ENCODE measurements around the gene PPP2R2D. TPM values are rescaled to one million over a fixed set of nuclear protein-coding genes. Genes with fewer than 3 reads are reported as not detected.
A peak's percentile ranks its signal among the peaks of the same experiment; 100 is the strongest.

PPP2R2D gene
- total RNA-seq, 2 donors from 2014 or later = 35.5 to 37.5 TPM

- peak overlapping the region; percentile 93 for H3K4me3 ChIP-seq (ENCODE audit: low read length)
- H3K27ac ChIP-seq (ENCODE audit: low read depth, low read length) = no peak overlapping the region
- peaks cover 18% of the 10 kb centered on the region for H3K9me3 Mint-ChIP-seq
- peaks cover 42% of the 10 kb centered on the region for H3K36me3 Mint-ChIP-seq (ENCODE audit: low read depth)
- peak overlapping the region; percentile 85 for H3K4me3 Mint-ChIP-seq
- no peaks in the 10 kb centered on the region for H3K4me1 ChIP-seq (ENCODE audit: control insufficient read depth, insufficient read depth, low read length)
- peaks cover 29% of the 10 kb centered on the region for H3K4me1 Mint-ChIP-seq
- peak overlapping the region; percentile 80 for H3K9ac ChIP-seq (ENCODE audit: extremely low read depth, low read length, poor library complexity, severe bottlenecking)
- no peak for TF ChIP-seq CTCF (conservative IDR thresholded peaks at IDR 0.05)
- 20% methylated on average over 10 to 30 of the region's 30 CpGs for WGBS, 2 experiments (ENCODE audit: insufficient coverage in 1 of 2, insufficient read length in 1 of 2)
- peaks cover 35% of the 10 kb centered on the region for H3K36me3 ChIP-seq (ENCODE audit: control insufficient read depth, insufficient read depth, low read length)
- DNase-seq = peak; percentile 66
- peaks cover 19% of the 10 kb centered on the region for H3K27me3 Mint-ChIP-seq (ENCODE audit: insufficient read depth)
- H3K9me3 ChIP-seq (ENCODE audit: control insufficient read depth, low read length) = peaks cover 8% of the 10 kb centered on the region
- H3K27ac Mint-ChIP-seq = peak overlapping the region; percentile 90
- peaks cover 7% of the 10 kb centered on the region for H3K27me3 ChIP-seq (ENCODE audit: control insufficient read depth, insufficient read depth, low read length, poor library complexity, severe bottlenecking)
These were observed 79.0 kb downstream of the PPP2R2D start for GRCh38 chr10:131979821-131980270.

- Histone ChIP-seq H3K4me3 (ENCODE audit: low read length) (peak overlapping the region; percentile 93), H3K27me3 (ENCODE audit: control insufficient read depth, insufficient read depth, low read length, poor library complexity, severe bottlenecking) (peaks cover 7% of the 10 kb centered on the region), H3K9ac (ENCODE audit: extremely low read depth, low read length, poor library complexity, severe bottlenecking) (peak overlapping the region; percentile 80), H3K27ac (ENCODE audit: low read depth, low read length) (no peak overlapping the region), H3K36me3 (ENCODE audit: control insufficient read depth, insufficient read depth, low read length) (peaks cover 30% of the 10 kb centered on the region), H3K9me3 (ENCODE audit: control insufficient read depth, low read length) (peaks cover 8% of the 10 kb centered on the region), H3K4me1 (ENCODE audit: control insufficient read depth, insufficient read depth, low read length) (no peaks in the 10 kb centered on the region)
- 79 to 83% methylated on average over 3 to 6 of the region's 8 CpGs for WGBS, 2 experiments (ENCODE audit: insufficient coverage in 1 of 2, insufficient read length in 1 of 2)
- no peak for DNase-seq
- Mint-ChIP-seq H3K4me1 (peaks cover 29% of the 10 kb centered on the region), H3K9me3 (peaks cover 23% of the 10 kb centered on the region), H3K4me3 (peak overlapping the region; percentile 85), H3K27me3 (ENCODE audit: insufficient read depth) (peaks cover 21% of the 10 kb centered on the region), H3K27ac (peak overlapping the region; percentile 90), H3K36me3 (ENCODE audit: low read depth) (peaks cover 39% of the 10 kb centered on the region)
- TF ChIP-seq CTCF (conservative IDR thresholded peaks at IDR 0.05) = no peak
These were observed 79.5 kb downstream of the PPP2R2D start for GRCh38 chr10:131980321-131980720.

- DNase-seq = peak; percentile 84
These were observed 80.1 kb downstream of the PPP2R2D start for GRCh38 chr10:131980761-131981428.

More at GRCh38 chr10:131980761-131981428, 80.1 kb downstream of the PPP2R2D start:
- peaks cover 25% of the 10 kb centered on the region for H3K36me3 ChIP-seq (ENCODE audit: control insufficient read depth, insufficient read depth, low read length)
- WGBS, 2 experiments (ENCODE audit: insufficient coverage in 1 of 2, insufficient read length in 1 of 2) = 1% methylated on average over 21 to 31 of the region's 31 CpGs
- H3K27me3 Mint-ChIP-seq (ENCODE audit: insufficient read depth) = peaks cover 23% of the 10 kb centered on the region
- peak overlapping the region; percentile 93 for H3K4me3 ChIP-seq (ENCODE audit: low read length)
- H3K27me3 ChIP-seq (ENCODE audit: control insufficient read depth, insufficient read depth, low read length, poor library complexity, severe bottlenecking) = peaks cover 7% of the 10 kb centered on the region
- H3K9me3 ChIP-seq (ENCODE audit: control insufficient read depth, low read length) = peaks cover 11% of the 10 kb centered on the region
- H3K27ac ChIP-seq (ENCODE audit: low read depth, low read length) = no peak overlapping the region
- peaks cover 29% of the 10 kb centered on the region for H3K4me1 Mint-ChIP-seq
- H3K36me3 Mint-ChIP-seq (ENCODE audit: low read depth) = peaks cover 36% of the 10 kb centered on the region
- H3K4me1 ChIP-seq (ENCODE audit: control insufficient read depth, insufficient read depth, low read length) = no peaks in the 10 kb centered on the region
- peak overlapping the region; percentile 85 for H3K4me3 Mint-ChIP-seq
- peaks cover 26% of the 10 kb centered on the region for H3K9me3 Mint-ChIP-seq
- peak overlapping the region; percentile 80 for H3K9ac ChIP-seq (ENCODE audit: extremely low read depth, low read length, poor library complexity, severe bottlenecking)
- TF ChIP-seq CTCF (conservative IDR thresholded peaks at IDR 0.05) = no peak
- peak overlapping the region; percentile 82 for H3K27ac Mint-ChIP-seq

All from endodermal cell (in vitro differentiated cells).